ENCODE measurements around the gene C11orf97. TPM values are rescaled to one million over a fixed set of nuclear protein-coding genes. Genes with fewer than 3 reads are reported as not detected.

The C11orf97 gene
- total and polyA plus RNA-seq, 2 of the 13 experiments (the other 11 are each of a cell fraction or from before 2014, with no cell fraction given) = 0.35 TPM; not detected in 1

DNA sequence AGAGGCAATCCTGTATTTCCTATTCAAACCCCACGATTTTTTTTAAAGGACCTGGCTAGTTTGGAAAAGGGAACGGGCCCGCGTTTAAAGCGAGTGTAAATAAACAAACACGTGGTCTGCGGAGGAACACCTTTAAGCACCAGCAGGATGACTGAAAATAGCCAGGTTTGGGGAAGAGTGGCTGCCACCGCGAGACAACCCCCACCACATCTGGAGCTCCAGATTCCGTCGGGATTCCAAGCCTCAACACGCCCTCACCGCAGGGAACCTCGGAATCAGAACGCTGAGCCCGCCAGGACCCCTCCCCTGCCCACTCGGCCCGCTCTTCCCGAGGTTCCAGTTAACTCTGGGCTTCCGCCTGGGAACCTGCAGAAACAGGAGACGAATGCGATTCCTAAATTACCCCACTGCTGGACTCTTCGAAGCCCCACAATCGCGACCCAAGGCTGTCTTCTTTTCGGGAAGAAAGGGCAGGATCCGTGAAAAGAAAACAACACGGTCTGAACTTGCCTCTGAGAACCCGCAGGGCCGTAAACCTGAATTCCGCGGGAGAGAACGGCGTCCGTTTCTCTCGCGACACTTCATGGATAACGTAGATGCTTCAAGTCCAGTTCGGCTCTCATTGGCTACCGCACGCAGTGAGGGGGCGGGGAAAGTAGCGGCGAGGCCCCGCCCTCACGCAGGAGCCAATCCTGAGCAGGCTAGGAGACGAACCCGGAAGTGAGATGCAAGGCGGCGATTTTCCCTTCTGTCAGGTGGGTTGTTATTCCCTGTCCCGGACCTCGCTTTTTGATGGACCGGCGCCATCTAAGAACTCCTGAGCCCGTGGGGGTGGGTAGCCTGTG, 18.8 kb upstream of the C11orf97 start, which contains the start of the genes ANKRD49 and MRE11 (continued):
- TF ChIP-seq, protein P1, sequence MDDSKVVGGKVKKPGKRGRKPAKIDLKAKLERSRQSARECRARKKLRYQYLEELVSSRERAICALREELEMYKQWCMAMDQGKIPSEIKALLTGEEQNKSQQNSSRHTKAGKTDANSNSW (CRISPR knock-in tag; IDR thresholded peaks at IDR 0.05; ENCODE audit: borderline replicate concordance) = no peak
- no peak for TF ChIP-seq NBN (conservative IDR thresholded peaks at IDR 0.05)
- no peak for TF ChIP-seq SAFB2 (CRISPR knock-in tag; IDR thresholded peaks at IDR 0.05; ENCODE audit: borderline replicate concordance, low read depth)
- TF ChIP-seq TAF15 (IDR thresholded peaks at IDR 0.05; ENCODE audit: low read depth, low read length, poor library complexity, severe bottlenecking) = no peak
- no peak for TF ChIP-seq ZBTB7A (CRISPR knock-in tag; IDR thresholded peaks at IDR 0.05)
- TF ChIP-seq ZNF317 (CRISPR knock-in tag; IDR thresholded peaks at IDR 0.05) = peak; percentile 49; the same call in 1 of the 2 replicates
- no peak for TF ChIP-seq NFIC (IDR thresholded peaks at IDR 0.05; ENCODE audit: low read length)
- TF ChIP-seq MEIS1 (CRISPR knock-in tag; IDR thresholded peaks at IDR 0.05; ENCODE audit: borderline replicate concordance) = no peak
- TF ChIP-seq RELA (CRISPR knock-in tag; IDR thresholded peaks at IDR 0.05) = no peak
- TF ChIP-seq NRL (CRISPR knock-in tag; IDR thresholded peaks at IDR 0.05; ENCODE audit: borderline replicate concordance) = no peak; the same call in 1 of the 2 replicates
- no peak for TF ChIP-seq RBAK (CRISPR knock-in tag; IDR thresholded peaks at IDR 0.05)
- TF ChIP-seq SMYD3 (CRISPR knock-in tag; IDR thresholded peaks at IDR 0.05) = no peak
- TF ChIP-seq ZNF30 (CRISPR knock-in tag; IDR thresholded peaks at IDR 0.05) = no peak
- no peak for TF ChIP-seq NCOR1 (IDR thresholded peaks at IDR 0.05; ENCODE audit: borderline replicate concordance, low read length)
- TF ChIP-seq ZNF749 (CRISPR knock-in tag; IDR thresholded peaks at IDR 0.05; ENCODE audit: borderline replicate concordance) = no peak
- no peak for TF ChIP-seq PAF1 (CRISPR knock-in tag; IDR thresholded peaks at IDR 0.05)
- no peak for TF ChIP-seq MYNN (CRISPR knock-in tag; IDR thresholded peaks at IDR 0.05; ENCODE audit: low read depth)
- no peak for TF ChIP-seq SYNCRIP (IDR thresholded peaks at IDR 0.05; ENCODE audit: insufficient read depth, low read depth, low read length)
- TF ChIP-seq GATA4 (IDR thresholded peaks at IDR 0.05; ENCODE audit: borderline replicate concordance, low read depth) = no peak
- no peak for TF ChIP-seq ATF7 (IDR thresholded peaks at IDR 0.05)
- no peak for TF ChIP-seq ATF7 (CRISPR knock-in tag; IDR thresholded peaks at IDR 0.05)
- 0 out of 2 replicates have a peak, but pooled peaks have one; percentile 26 for TF ChIP-seq TCF7 (IDR thresholded peaks at IDR 0.05; ENCODE audit: low read depth)
- peak; percentile 87 for TF ChIP-seq GATAD1 (CRISPR knock-in tag; IDR thresholded peaks at IDR 0.05)
- no peak for TF ChIP-seq RFX1 (IDR thresholded peaks at IDR 0.05)
- no peak for TF ChIP-seq ZNF562 (CRISPR knock-in tag; IDR thresholded peaks at IDR 0.05; ENCODE audit: borderline replicate concordance)
- no peak for TF ChIP-seq JUNB (CRISPR knock-in tag; IDR thresholded peaks at IDR 0.05; ENCODE audit: borderline replicate concordance)
- TF ChIP-seq, protein P2, sequence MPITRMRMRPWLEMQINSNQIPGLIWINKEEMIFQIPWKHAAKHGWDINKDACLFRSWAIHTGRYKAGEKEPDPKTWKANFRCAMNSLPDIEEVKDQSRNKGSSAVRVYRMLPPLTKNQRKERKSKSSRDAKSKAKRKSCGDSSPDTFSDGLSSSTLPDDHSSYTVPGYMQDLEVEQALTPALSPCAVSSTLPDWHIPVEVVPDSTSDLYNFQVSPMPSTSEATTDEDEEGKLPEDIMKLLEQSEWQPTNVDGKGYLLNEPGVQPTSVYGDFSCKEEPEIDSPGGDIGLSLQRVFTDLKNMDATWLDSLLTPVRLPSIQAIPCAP (CRISPR knock-in tag; IDR thresholded peaks at IDR 0.05; ENCODE audit: low read depth) = no peak
- no peak for TF ChIP-seq ATAD3A (CRISPR knock-in tag; IDR thresholded peaks at IDR 0.05)
- no peak for TF ChIP-seq ZNF446 (CRISPR knock-in tag; IDR thresholded peaks at IDR 0.05)
- TF ChIP-seq ZNF878 (CRISPR knock-in tag; IDR thresholded peaks at IDR 0.05) = no peak
- no peak for TF ChIP-seq RAD21 (CRISPR knock-in tag; IDR thresholded peaks at IDR 0.05)
- no peak for TF ChIP-seq ZNF570 (CRISPR knock-in tag; IDR thresholded peaks at IDR 0.05; ENCODE audit: borderline replicate concordance)
- TF ChIP-seq ZNF430 (CRISPR knock-in tag; IDR thresholded peaks at IDR 0.05) = 0 out of 2 replicates have a peak, but pooled peaks have one; percentile 51

Data from HepG2 (cell line).